Measurements from ENCODE around the gene IRX3.

The IRX3 gene

DNA sequence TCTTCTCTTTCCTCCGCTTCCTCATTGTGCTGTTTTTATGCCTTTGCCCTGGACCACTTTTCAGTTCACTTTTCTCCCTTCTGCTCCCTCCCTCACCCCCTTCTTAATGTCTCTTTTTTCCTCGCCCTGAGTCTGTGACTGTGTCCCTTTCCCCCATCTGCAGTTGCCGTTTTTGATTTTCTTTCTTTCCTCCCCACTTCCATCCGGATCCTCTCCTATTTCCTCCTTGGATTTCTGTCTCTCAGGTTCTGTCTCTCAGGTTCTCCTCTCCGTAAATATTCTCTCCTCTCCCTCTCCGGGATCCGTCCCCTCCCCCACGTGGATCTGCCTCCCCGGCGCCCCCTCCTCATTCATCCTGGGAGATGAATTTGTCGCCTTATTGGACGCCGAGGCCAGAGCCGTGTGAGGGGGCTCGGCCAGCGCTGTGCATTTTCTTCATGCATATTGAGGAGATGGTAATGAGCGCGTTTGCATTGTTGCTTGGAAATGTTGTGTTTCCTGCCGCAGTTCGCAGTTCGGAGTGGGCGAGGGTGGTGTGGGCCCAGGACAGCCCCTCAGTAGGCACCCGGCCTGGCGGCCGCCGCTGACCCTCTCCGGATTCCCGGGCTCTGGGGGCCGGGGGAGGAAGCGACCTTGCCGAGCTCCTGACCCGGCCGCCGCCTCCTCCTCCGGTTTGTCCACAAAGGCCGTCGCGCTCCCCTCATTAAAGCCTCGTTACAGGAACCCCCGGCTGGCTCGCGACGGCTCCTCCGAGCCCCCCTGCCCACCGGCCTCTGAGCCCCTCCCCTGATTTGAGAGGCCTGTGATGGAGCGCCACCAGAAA is 4.5 kb upstream of the IRX3 start:
- DNase-seq: no peak

DNA sequence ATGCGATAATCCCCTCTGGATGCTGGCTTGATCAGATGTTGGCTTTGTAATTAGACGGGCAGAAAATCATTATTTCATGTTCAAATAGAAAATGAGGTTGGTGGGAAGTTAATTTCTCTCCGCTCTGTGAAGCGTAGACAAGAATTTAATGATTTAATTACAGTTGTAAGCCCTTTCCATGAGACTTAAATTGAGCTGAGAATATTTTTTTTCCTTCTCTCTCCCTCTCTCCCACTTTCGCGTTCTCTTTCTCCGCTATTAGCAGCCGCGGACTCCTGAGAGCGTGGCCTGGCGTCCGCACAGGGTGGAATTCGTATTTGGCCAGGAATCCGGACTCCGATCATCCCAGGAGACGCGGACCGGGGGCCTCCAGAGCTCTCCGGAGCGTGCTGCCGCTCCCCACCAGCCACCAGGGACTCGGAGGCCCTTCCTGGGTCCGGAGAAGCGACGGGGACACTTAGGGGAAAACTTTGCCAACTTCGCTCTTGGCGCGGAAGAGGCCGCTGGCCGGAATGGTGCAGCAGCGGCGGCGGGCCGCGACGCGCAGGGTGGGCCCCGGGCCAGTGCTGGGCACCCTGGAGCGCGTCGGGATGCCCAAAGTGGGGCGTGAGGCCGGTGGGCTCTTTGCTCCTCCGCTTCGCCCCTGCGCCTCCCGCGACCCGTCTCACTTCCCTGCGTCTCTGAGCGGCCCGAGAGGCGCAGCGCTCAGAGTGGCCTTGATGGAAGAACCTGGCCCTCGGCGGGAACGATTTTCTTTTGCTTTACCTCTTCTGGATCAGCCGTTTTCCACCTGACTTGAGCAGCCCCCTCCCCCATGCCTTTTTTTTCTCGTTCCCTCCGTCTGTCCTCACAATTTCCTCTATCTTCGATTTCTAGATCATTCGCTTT is 3.6 kb upstream of the IRX3 start:
- no peak for DNase-seq

DNA sequence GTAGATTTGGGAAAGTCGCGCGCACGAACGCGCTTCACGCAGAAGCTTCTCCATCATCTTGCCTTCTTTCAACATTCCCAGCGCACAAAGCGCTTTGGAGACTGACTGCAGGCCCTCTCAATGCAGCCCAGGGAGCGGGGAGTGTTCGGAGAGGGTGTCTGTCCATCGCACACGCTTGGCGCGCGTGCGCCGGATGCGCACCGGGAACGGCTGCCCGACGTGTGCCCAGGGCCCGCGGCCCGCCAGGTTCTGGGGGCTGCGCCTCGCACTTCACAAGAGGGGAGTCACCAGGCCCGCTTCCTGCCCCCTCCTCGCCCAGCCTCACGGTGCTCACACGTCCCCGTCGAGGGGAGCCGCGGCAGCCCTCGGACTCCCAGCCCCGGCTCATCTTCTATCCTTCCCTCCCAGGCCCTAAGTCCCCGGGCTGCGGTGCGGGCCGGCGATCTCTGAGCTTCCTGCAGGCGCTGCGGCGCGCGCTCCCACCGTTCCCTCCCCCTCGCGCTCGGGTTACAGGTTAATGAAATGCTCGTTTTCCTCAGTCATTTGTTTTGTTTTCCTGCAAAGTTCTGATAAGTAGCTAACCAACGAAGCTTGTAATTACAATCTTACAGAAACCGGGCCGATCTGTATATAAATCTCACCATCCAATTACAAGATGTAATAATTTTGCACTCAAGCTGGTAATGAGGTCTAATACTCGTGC is 2.8 kb upstream of the IRX3 start:
- DNase-seq: no peak

DNA sequence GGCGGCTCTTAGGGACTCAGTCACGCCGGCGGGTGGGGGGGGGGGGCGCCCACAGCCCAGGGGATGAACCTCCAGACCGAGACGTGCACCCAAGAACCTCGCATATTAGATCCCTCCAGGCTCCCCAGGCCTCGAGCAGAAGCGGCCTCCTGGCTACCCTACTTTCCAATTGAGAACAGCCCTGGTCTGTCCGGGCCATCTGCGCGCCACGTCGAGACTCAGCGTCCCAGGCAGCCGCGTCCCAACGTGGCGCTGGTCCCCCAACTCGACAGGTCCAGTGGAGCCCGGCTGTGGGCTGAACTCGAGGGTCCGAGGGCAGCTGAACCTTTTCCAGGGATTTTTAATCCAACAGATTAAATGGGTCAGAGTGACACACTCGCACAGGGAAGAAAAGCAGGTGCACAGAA is 2.3 kb upstream of the IRX3 start:
- DNase-seq: no peak

DNA sequence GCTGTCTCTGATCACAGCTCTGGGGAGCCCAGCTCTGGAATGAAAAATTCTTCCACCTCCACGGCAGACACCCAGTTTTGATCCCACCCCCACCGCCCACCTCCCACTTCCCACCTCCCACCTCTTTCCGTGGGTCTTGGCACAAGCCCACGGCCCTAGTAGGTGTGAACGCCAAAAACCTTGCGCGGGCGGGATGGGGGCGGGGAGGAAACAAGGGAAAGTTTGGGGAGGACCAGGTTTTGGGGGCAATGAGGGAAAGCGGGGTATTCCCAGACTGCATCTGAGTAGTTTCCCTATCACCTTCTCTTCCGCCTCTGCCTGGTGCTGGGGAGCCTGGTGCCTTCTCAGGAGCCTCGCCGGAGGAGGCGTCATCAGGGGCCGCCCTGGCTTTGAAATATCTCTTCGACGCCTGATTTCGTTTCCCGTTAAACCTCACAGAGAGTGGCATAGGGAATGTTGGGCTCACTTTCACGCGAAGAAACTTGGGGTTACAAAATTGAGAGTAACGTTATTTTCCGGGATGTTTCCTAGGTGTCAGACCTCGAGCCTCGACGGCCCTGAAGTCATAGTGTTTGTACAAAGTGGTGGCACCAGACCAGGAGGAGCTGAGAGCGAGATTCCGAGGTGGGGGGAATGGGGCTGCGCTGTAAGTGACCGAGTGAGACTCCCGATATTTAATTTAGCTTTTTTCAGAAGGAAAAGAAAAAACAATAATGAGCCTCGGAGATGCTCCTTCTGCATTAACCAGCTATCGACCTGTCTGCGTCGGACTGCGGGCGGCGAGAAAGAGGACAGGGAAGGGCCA is 1.6 kb upstream of the IRX3 start:
- no peak for DNase-seq

DNA sequence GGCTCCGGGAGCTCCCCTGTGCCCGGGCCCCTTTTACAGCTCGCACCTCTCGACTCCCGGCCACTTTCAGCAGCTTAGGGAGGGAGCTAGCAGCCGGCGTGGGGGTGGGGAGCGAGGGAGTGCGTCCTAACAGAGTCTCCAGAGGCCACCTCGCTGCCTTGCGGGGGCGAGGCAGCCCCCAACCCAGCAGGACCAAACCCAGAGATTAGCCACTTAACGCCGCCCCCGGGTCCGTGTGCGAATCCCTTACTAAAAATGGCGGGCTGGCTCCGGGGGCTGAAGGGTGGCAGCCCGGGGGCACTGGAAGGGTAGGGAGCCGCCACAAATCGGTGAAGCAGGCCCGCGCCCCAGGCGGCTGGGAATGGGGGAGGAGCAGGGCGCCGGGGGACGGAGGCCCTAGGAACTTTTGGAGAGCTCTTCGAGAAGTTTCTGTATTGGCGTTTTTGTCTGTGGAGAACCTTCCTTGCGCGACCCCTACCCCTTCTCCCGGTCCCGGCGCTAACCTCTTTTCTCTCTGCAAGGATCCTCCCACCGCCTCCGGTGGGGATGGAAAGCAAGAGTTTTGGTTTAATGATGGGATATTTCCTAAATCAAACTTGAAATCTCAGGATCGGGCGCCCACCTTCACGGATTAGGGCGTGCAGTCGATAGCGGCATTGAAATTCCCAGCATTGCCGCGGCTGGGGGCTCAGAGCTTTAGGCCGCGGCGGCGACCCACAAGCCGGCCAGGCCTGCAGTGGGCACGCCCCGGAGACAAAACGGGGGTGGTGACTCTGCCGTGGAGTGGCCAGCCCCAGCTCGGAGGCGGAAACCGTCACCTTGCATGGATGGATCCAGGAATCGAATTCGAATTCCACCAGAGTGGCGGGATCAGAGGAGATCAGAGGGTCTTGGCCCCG is 793 bp upstream of the IRX3 start:
- no peak for DNase-seq

DNA sequence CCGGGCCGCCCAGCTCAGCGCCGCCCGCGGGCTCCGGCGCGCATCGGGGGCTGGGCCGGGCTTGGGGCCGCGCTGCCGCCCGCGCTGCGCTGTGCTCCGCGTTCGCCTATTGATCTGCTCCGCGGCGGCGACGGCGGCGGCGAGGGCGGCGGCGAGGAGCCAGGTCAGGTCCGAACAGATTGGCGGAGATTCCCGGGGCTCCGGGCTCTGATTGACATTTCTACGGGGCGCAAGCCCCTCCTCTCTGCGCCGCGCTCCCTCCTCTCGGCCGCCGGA is 559 bp downstream of the IRX3 start:
- DNase-seq: no peak

DNA sequence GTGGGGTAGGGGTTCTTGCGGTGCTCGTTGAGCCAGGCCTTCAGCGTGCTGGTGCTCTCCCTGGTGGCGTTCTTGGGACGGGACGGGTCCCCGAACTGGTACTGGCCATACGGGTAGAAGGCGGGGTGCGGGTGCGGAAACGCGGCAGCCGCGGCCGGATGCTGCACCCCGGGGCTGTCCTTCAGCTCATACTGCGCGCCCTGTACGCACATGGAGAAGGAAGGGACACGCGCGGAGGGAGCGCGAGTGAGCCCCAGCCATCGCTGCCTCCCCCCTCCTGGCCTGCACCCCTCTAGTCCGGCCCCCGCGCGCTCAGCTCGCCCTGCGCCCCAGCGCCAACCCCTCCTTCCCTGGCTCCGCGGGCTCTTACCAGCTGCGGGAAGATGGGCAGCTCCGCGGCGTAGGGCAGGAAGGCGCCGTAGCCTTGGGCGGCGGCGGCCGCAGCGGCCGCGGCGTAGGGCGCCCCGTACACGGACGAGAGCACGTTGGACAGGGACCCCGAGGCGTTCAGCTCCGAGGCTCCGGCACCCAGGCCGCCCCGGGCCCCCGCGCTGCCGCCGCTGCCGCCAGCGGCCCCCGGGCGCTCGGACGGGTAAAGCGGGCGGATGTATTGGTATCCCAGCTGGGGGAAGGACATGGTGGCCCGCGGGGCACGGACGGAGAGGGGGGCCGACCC is 1.0 kb downstream of the IRX3 start:
- DNase-seq: no peak

DNA sequence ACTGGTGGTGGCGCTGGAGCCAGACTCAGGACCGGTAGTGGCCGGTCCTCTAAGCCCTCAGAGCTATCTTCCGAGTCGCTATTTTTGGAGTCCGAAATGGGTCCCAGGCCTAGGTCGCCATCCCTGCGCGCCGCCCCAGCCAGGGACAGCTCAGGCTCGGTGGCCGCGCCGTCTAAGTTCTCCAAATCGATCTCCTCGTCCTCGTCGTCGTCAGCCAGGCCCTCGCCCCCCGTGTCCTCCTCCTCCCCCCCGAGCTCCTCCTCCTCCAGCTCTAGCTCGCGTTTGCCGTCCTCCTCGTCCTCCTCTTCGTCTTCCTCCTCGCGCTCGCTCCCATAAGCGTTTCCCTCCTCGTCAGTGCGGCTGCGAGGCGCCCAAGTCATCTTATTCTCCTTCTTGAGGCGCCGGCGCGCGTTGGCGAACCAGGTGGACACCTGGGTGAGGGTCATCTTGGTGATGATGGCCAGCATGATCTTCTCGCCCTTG is 1.6 kb downstream of the IRX3 start:
- no peak for DNase-seq

DNA sequence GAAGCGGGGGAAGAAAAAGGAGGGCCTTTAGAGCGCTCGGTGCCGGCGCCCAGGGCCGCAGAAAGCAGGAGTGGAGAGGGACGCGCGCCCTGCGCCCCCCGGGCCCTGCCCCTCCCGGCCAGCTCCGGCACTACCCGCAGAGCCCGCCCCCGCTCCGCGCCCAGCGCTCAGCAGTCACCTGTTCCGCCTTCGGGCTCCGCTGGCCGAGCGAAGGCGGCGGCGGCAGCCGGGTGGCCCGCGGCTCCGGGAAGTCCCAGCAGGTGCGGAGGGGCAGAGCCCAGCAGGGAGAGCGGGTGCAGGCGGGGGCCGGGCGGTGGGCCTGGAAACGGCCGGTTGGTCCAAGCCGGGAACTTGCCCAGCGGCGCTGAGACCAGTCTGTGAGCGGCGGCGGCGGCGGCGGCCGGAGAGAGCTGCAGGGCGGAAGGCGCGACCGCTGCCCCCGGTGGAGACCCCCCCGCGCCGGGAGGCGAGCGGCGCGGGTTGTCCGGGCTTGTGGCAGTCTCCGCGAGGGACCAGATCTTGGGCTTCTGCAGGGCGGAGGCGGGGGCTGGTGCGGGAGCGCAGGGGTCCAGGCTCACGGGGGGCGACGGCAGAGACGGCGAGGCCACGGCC is 2.2 kb downstream of the IRX3 start:
- no peak for DNase-seq

DNA sequence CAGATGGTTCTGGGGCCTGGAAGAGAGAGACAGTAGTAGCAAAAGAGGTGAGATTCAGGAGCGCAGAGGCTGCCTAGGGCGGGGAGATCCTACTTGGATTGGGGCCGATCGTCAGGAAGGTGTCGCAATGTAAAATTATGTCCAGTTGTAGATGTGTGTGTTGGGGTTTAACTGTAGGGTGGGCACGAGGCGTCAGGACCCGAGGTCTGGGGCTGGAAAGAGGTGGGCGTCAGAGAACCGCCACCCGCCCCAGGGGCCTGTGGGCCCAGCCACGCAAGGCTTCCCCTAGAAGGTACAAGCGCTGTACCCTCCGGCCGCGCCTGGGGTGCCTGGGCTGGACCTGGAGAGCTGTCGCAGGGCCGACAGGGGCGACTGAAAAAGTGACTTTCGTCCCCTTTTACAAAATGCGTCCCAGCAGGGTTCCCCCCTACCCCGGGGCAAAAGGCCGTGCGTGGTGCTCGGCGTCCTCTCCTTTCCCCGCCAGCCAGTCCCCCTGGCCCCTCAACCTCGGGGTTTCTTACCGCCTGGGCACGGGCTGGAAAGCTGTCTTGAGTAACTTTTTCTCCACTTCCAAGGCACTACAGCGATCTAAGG is 2.8 kb downstream of the IRX3 start:
- no peak for DNase-seq

DNA sequence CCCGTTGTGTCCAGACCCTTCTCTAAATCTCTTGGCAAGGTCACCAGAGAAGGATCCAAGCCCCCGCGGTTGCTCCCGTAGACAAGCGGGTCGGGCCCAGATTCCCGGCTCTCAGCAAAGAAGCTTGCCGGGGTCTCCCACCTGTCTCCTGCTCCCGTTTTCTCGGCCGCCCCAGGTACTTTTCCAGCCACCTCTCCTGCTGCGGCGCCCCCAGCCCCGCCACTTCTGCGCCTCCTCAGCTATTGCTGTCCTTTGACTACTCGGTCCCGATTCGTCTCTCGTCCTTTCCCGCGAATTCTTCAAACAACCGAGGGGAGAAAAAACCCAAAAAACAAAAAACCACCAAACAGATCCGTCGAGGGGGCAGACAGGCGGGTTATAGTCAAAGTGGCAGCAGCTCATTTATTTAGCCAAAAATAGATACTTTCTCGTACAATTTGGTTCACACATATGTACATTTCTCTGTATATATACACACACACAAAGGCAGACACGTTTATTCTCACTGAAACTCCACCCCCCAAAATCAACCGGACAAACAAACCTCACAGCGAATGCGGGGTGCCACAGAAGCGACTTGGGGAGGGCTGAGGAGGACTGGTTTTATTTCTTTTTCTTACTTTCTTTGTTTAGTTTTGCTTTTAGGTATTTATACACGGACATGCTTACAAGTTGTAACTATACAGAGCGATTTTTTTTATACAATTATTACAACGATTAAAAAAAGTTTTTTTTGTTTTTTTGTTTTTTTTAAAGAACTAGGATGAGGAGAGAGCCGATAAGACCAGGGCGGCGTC is 3.5 kb downstream of the IRX3 start:
- no peak for DNase-seq

DNA sequence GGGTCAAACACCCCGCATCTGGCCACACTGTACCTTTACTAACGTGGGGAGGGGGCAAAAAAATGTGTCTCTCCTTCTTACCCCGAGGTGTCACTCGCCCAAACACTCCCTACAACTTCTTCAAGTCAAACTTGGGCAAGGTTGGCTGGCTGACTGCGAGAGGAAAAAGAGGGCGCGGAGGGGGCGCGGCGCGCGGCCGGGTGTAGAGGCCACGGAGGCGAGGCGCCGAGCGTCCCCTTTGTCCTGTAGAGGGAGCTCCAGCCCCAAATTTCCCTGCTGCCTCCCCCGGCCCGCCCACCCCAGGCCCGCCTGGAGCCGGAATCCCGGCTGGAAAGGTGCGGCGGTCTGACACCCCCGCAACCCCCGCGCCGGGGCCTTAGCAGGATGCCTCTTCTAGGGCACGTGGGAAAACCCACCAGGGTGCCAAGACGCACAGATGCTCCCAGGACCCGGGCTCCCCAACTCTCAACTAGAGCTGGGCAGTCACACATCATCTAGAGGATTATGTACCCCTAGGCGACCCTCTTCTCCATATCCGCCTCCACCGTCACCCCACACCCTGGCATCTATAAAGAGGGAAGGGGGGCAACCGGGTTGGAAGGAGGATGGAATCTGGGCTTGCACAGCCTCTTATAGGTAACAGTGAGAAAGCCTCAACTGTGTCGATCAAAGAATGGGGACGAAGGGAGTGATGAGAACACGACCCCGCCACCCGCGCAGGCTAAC is 4.2 kb downstream of the IRX3 start:
- DNase-seq: no peak

DNA sequence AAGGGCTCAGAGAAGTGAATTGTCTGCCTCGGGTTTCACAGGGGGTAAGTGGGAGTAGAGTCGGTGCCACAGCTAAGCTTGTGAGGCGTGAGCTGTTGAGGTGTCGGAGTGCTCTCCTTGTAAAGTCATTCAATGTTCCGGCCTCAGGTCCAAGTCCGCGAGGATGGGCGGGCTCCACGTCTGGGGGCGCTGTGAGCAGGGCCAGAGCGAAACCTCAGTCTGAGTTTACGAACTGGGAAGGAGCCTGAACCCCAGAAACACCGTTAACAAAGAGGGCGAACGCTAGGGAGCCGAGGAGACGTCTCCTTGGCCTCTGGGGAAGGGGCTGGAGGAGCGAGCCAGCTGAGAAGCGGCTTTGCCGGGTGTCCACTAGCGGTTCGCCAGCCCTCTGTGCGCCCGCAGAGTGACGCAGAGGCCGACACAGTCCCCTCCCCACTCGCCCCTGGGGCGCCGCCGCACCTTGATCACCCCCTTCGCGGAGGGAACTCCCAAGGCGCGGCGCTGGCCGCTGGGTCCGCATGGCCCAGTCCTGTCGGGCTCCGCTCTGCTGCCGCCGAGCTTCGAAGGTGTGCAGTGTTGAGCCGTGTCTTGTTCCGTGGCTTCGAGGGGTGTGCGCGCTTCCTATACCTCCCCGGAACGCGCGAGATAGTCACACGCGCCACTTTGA is 4.9 kb downstream of the IRX3 start:
- DNase-seq: no peak

DNA sequence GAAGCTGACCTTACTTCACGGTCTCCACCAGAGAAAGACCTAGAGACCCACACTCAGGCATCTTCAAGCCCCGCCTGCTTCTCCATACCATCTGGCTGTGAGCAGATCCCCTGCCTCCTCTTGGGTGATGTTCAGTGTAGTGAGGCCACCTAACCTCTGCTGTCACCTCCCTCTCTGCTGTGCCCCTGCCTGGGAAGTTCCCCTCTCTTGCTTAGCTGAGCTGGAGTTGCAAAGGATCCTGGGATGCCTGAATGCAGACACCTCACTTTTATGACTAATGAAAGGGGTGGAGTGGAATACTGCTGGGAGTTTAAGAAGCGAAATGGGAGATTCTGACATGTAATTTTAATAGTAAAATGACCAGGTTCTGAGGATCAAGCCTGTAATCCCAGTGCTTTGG is 5.8 kb downstream of the IRX3 start:
- DNase-seq: no peak

DNA sequence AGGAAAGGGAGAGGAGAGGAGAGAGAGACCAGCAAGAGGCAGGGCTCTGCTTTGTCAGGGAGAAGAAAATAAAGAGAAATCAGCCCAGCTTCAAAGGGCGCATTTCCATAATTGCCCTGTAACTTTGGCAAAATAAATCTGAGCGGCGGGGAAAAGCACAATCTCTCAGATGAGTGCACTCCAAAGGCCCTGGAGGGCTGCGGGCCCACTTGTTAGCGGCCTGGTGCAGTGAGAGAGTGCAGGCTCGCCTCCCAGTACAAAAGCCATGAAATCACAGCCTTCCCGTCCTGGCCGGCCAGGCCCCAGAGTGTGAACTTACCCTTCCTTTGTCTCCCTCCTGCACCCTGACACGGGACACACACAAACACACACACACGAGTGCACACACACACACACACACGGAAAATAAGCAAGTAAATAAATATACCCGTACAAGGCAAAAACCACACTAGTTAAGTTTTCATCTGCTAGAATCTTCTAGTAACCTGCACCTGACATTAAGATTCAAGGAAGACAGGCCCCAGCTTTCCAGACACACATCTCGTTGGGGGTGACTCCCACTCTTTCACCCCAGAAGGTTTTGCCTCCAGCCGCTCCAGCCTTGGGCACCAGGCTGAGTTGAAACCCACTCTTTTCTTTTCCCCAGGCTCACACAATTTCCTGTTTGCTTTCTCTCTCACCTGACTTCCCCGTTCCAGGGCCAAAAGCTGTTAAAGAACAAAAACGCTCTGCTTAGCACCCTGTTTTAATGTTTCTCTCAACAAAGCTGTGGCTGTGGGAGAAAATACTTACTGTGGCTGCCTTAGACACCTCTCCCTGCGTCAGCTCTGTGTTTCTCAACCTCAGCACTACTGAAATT is 8.5 kb downstream of the IRX3 start:
- DNase-seq: no peak

DNA sequence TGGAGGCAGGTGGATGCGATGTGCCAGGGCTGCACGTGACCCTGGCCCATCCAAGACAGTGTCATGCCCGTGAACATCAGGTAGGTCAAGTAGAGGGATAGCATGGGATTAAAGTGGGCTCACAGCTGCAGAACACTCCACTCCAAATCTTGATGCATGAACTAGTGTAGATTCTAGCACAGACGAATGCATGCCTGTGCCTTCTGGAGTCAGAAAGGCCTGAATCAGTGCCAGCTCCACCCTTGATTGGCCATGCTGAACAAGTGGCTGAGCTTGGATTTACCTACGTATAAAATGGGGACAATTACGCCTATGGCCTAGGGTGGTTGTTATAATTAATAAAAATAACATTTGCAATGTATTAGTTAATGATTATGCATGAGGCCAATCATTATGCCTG is 10.6 kb downstream of the IRX3 start:
- DNase-seq: no peak

Measured in stimulated activated CD4-positive, alpha-beta T cell treated with anti-CD3 and anti-CD28 coated beads, Interleukin-4, amount 100 ng/mL, for 4 hours (primary cell).